HG03460 (cell line): ENCODE results near the gene DKKL1.

Source experiments
- ATAC-seq: cut with Tn5 transposase; IDR thresholded peaks from one replicate; pipeline ENCODE4 v1.9.1; 2021; ENCODE audit not compliant: unreplicated experiment

Gene DKKL1

GRCh38 chr19:49418511-49418910 lies 54.8 kb downstream of the DKKL1 start:
- ATAC-seq = no peak

- no peak for ATAC-seq
Measured at GRCh38 chr19:49419173-49419572, 55.5 kb downstream of the DKKL1 start.

- no peak for ATAC-seq
Measured at GRCh38 chr19:49420227-49420626, 56.5 kb downstream of the DKKL1 start.

GRCh38 chr19:49421039-49421877 lies 57.6 kb downstream of the DKKL1 start:
- ATAC-seq = no peak

- no peak for ATAC-seq
Measured at GRCh38 chr19:49421878-49422202, 58.2 kb downstream of the DKKL1 start.

GRCh38 chr19:49422407-49423070 lies 58.9 kb downstream of the DKKL1 start:
- no peak for ATAC-seq

- ATAC-seq = no peak
Measured at GRCh38 chr19:49423071-49423984, 59.7 kb downstream of the DKKL1 start, which contains the start of gene PTH2. PTH2 (minus strand) TSS chr19:49423441; CDS start chr19:49423339, 102 bp downstream.

- no peak for ATAC-seq
Measured at GRCh38 chr19:49423985-49424303, 60.3 kb downstream of the DKKL1 start.
